GM23338 (cell line): Measurements from ENCODE around the gene POLR2A. TPM values are rescaled to one million over a fixed set of nuclear protein-coding genes. Genes with fewer than 3 reads are reported as not detected.

Experiments
- ATAC-seq: fragments of 200-7000 bp; cut with Tn5 transposase; 3 replicates; pipeline ENCODE4 v1.9.1; 2020
- DNase-seq: peaks from one replicate; pipeline ENCODE4 v3.0.0-alpha.2; 2015; ENCODE audit warnings: low spot score
- H2AFZ ChIP-seq: fragments of 200-600 bp; sonication (generic); 2 replicates; pipeline ENCODE4 v1.8.0; 2016; ENCODE audit warnings: antibody characterized with exemption, mild to moderate bottlenecking, moderate library complexity
- H3F3A ChIP-seq: fragments of 200-600 bp; sonication (generic); replicated peaks from 2 replicates; pipeline ENCODE4 v1.8.0; 2017; ENCODE audit warnings: antibody characterized with exemption, mixed run types, low read depth
- H3K27ac ChIP-seq: fragments of 200-600 bp; sonication (generic); 2 replicates; pipeline ENCODE4 v1.6.1; 2016; ENCODE audit warnings: low read depth
- H3K27me3 ChIP-seq: fragments of 200-600 bp; sonication (generic); 2 replicates; pipeline ENCODE4 v1.8.0; 2016; ENCODE audit warnings: mild to moderate bottlenecking, mixed run types, moderate library complexity; ENCODE audit not compliant: insufficient read depth
- H3K36me3 ChIP-seq: fragments of 200-600 bp; sonication (generic); 2 replicates; pipeline ENCODE4 v1.8.0; 2016; ENCODE audit warnings: mild to moderate bottlenecking; ENCODE audit not compliant: insufficient read depth
- H3K4me1 ChIP-seq: fragments of 200-600 bp; sonication (generic); 2 replicates; pipeline ENCODE4 v1.8.0; 2016; ENCODE audit warnings: mild to moderate bottlenecking, moderate library complexity; ENCODE audit not compliant: insufficient read depth
- H3K4me2 ChIP-seq: fragments of 200-600 bp; sonication (generic); 2 replicates; pipeline ENCODE4 v1.7.1; 2017; ENCODE audit warnings: mixed run types
- H3K4me3 ChIP-seq: fragments of 200-600 bp; sonication (generic); 2 replicates; pipeline ENCODE4 v1.6.1; 2016; ENCODE audit warnings: mixed run types
- H3K79me2 ChIP-seq: fragments of 200-600 bp; sonication (generic); replicated peaks from 2 replicates; pipeline ENCODE4 v1.8.0; 2017; ENCODE audit warnings: mild to moderate bottlenecking; ENCODE audit not compliant: insufficient read depth
- H3K9me2 ChIP-seq: fragments of 200-600 bp; sonication (generic); 2 replicates; pipeline ENCODE4 v1.8.0; 2017; ENCODE audit not compliant: insufficient read depth
- H4K20me1 ChIP-seq: fragments of 200-600 bp; sonication (generic); replicated peaks from 2 replicates; pipeline ENCODE4 v1.8.0; 2017; ENCODE audit warnings: mild to moderate bottlenecking; ENCODE audit not compliant: insufficient read depth
- H3K27ac Mint-ChIP-seq: 2 replicates; pipeline ENCODE4 v1.8.0; 2020; ENCODE audit warnings: inconsistent platforms, mild to moderate bottlenecking, moderate library complexity, mixed read lengths
- H3K27me3 Mint-ChIP-seq: 3 replicates; pipeline ENCODE4 v1.8.0; 2022; ENCODE audit warnings: low read depth, mild to moderate bottlenecking, moderate library complexity, mixed read lengths, inconsistent platforms; ENCODE audit not compliant: insufficient read depth, poor library complexity
- H3K36me3 Mint-ChIP-seq: 3 replicates; pipeline ENCODE4 v1.8.0; 2021; ENCODE audit warnings: low read depth, mild to moderate bottlenecking, inconsistent platforms, moderate library complexity, mixed read lengths
- H3K4me1 Mint-ChIP-seq: 3 replicates; pipeline ENCODE4 v1.8.0; 2020; ENCODE audit warnings: mild to moderate bottlenecking, inconsistent platforms, mixed read lengths
- H3K4me3 Mint-ChIP-seq: 3 replicates; pipeline ENCODE4 v1.8.0; 2021; ENCODE audit warnings: moderate library complexity, mild to moderate bottlenecking, inconsistent platforms, mixed read lengths
- H3K9me3 Mint-ChIP-seq: 3 replicates; pipeline ENCODE4 v1.8.0; 2020; ENCODE audit warnings: moderate library complexity, mild to moderate bottlenecking, inconsistent platforms, mixed read lengths
- CTCF ChIP-seq, 2 experiments: fragments of 200-600 bp in 1 of 2; sonication (generic) in 1 of 2; conservative IDR thresholded peaks; 2 replicates each; pipeline versions ENCODE4 v1.5.1 to v1.6.1; 2016 to 2017; ENCODE audit warnings: antibody characterized with exemption in 2 of 2, low read depth in 2 of 2, mild to moderate bottlenecking in 2 of 2, moderate library complexity in 1 of 2
- EZH2phosphoT487 ChIP-seq: fragments of 200-600 bp; sonication (generic); IDR thresholded peaks from one replicate; pipeline ENCODE4 v1.8.1; 2018; ENCODE audit warnings: antibody characterized with exemption; ENCODE audit not compliant: unreplicated experiment
- JUNB ChIP-seq: IDR thresholded peaks from one replicate; pipeline ENCODE4 v1.6.1; 2016; ENCODE audit warnings: antibody characterized with exemption; ENCODE audit not compliant: unreplicated experiment
- NANOG ChIP-seq: IDR thresholded peaks from 2 replicates; pipeline ENCODE4 v1.6.1; 2016; ENCODE audit warnings: antibody characterized with exemption, borderline replicate concordance
- POLR2AphosphoS5 ChIP-seq: IDR thresholded peaks from 2 replicates; pipeline ENCODE4 v1.6.1; 2016; ENCODE audit warnings: antibody characterized with exemption, low read depth
- REST ChIP-seq: IDR thresholded peaks from one replicate; pipeline ENCODE4 v1.6.1; 2018; ENCODE audit warnings: antibody characterized with exemption; ENCODE audit not compliant: unreplicated experiment
- STAT1 ChIP-seq: IDR thresholded peaks from one replicate; pipeline ENCODE4 v1.6.1; 2016; ENCODE audit warnings: antibody characterized with exemption; ENCODE audit not compliant: unreplicated experiment
- ZNF114 ChIP-seq: fragments of 250-450 bp; sonication (Bioruptor Pico); IDR thresholded peaks from 2 replicates; pipeline ENCODE4 v1.5.0; 2020; ENCODE audit warnings: mild to moderate bottlenecking, moderate library complexity
- ZNF331 ChIP-seq: fragments of 250-450 bp; sonication (Bioruptor Pico); IDR thresholded peaks from 2 replicates; pipeline ENCODE4 v1.5.0; 2020; ENCODE audit warnings: low read depth, mild to moderate bottlenecking, moderate library complexity
- ZNF462 ChIP-seq: fragments of 250-450 bp; sonication (Bioruptor Pico); IDR thresholded peaks from 2 replicates; pipeline ENCODE4 v1.5.0; 2020; ENCODE audit warnings: mild to moderate bottlenecking, moderate library complexity
- polyA plus RNA-seq: library from polyadenylated mRNA; unstranded; fragments of >200 nt; fragmentation: Nextera tagmentation; extraction: Ambion mirVana; gene quantifications from 2 replicates; pipeline ENCODE4 v1.2.1, GENCODE V29; 2016
- total RNA-seq: library from RNA; depleted of rRNA; stranded (reverse); fragments of >200 nt; shearing (Covaris generic); gene quantifications from 2 replicates; pipeline ENCODE4 v1.2.3, GENCODE V29; 2014

The POLR2A gene
- total and polyA plus RNA-seq, 2 experiments from 2014 or later = 56.8 to 151 TPM

- TF ChIP-seq CTCF (conservative IDR thresholded peaks at IDR 0.05; ENCODE audit: low read depth in 2 of 2) (no peak), EZH2phosphoT487 (no peak), ZNF331 (CRISPR knock-in tag) (no peak), JUNB (no peak), ZNF114 (CRISPR knock-in tag) (no peak), STAT1 (no peak), POLR2AphosphoS5 (no peak)
These were observed 25.8 kb downstream of the POLR2A start (continued) for GRCh38 chr17:7509937-7510336.

- Mint-ChIP-seq H3K9me3 (no peaks in the 10 kb centered on the region; the same call in 2 of the 3 replicates), H3K27ac (no peak overlapping the region), H3K4me3 (no peak overlapping the region; the same call in 2 of the 3 replicates), H3K27me3 (peaks cover 13% of the 10 kb centered on the region), H3K36me3 (peaks cover 79% of the 10 kb centered on the region), H3K4me1 (0 out of 3 replicates have a peak, but pooled peaks cover 2% of the 10 kb centered on the region)
- H3K79me2 ChIP-seq = no peaks in the 10 kb centered on the region; the same call in 1 of the 2 replicates
- H3K9me2 ChIP-seq = no peaks in the 10 kb centered on the region
- ATAC-seq (no peak), DNase-seq (no peak)
- no peak overlapping the region for H2AFZ ChIP-seq
- 0 out of 2 replicates have a peak, but pooled peaks cover 2% of the 10 kb centered on the region for H4K20me1 ChIP-seq
- peaks cover 18% of the 10 kb centered on the region for H3K36me3 ChIP-seq
- H3K4me3 ChIP-seq = no peak overlapping the region
- no peak overlapping the region for H3K4me2 ChIP-seq
- no peaks in the 10 kb centered on the region for H3K4me1 ChIP-seq
- H3F3A ChIP-seq = 0 out of 2 replicates have a peak, but pooled peaks cover 2% of the 10 kb centered on the region
- H3K27me3 ChIP-seq = no peaks in the 10 kb centered on the region
- H3K27ac ChIP-seq = no peak overlapping the region
- no peak for TF ChIP-seq EZH2phosphoT487
- no peak for TF ChIP-seq ZNF114 (CRISPR knock-in tag)
- no peak for TF ChIP-seq STAT1
- no peak for TF ChIP-seq JUNB
- no peak for TF ChIP-seq NANOG
- no peak for TF ChIP-seq POLR2AphosphoS5
- TF ChIP-seq CTCF (conservative IDR thresholded peaks at IDR 0.05; ENCODE audit: low read depth in 2 of 2) = no peak
- no peak for TF ChIP-seq ZNF462
- no peak for TF ChIP-seq REST
These were observed 26.9 kb downstream of the POLR2A start for GRCh38 chr17:7511108-7511507.
